Mammary epithelial cell (primary cell): ENCODE results near the gene IFT80.

ENCODE experiments used
- EZH2 ChIP-seq: IDR thresholded peaks from 2 replicates; pipeline ENCODE4 v1.6.1; 2012; ENCODE audit warnings: low read length, inconsistent platforms, borderline replicate concordance
- TF ChIP-seq, protein P1 (sequence below), 2 donors: IDR thresholded peaks in 1 of 2; conservative IDR thresholded peaks in 1 of 2; 2 replicates each; pipeline ENCODE4 v1.5.1; 2011 to 2012; ENCODE audit warnings: inconsistent platforms in 2 of 2, low read length in 2 of 2, mild to moderate bottlenecking in 2 of 2, control low read depth in 1 of 2, low read depth in 1 of 2; ENCODE audit not compliant: insufficient read depth in 1 of 2; ENCODE audit errors: extremely low read depth in 1 of 2

DNA sequence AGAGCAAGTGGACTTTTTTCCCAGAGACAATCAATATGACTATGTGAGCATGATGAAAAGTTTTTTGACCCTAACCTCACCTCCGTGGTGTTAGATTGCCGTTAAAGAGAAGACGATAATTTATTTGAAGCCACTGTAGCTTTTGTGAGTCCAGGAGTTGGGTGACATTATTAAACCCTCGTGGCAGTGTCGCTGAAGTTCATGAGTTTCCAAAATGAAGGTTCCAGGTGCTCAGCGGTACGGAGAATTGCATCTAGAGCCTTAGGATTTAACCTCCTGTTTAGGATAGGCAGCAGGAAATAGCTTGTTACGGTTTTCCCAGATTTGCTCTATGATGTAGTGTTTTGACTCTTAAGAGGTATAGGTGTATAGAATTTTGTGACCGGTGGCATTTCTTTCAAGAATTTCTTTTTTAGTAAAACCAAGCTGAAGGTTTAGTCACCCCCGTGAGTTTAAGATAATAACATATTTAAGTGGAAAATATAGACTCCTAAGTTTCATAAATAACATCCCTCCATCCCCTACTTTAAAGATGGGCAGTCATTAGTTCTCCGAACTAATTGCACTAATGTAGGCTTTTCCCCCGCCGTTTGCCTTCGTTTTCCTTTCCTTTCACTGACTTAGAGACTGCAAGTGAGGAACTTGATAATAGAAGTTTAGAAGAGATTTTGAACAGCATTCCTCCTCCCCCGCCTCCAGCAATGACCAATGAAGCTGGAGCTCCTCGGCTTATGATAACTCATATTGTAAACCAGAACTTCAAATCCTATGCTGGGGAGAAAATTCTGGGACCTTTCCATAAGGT is 2.5 kb upstream of the IFT80 start:
- TF ChIP-seq, protein P1, sequence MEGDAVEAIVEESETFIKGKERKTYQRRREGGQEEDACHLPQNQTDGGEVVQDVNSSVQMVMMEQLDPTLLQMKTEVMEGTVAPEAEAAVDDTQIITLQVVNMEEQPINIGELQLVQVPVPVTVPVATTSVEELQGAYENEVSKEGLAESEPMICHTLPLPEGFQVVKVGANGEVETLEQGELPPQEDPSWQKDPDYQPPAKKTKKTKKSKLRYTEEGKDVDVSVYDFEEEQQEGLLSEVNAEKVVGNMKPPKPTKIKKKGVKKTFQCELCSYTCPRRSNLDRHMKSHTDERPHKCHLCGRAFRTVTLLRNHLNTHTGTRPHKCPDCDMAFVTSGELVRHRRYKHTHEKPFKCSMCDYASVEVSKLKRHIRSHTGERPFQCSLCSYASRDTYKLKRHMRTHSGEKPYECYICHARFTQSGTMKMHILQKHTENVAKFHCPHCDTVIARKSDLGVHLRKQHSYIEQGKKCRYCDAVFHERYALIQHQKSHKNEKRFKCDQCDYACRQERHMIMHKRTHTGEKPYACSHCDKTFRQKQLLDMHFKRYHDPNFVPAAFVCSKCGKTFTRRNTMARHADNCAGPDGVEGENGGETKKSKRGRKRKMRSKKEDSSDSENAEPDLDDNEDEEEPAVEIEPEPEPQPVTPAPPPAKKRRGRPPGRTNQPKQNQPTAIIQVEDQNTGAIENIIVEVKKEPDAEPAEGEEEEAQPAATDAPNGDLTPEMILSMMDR (conservative IDR thresholded peaks at IDR 0.05 in 1 of 2, IDR thresholded peaks at IDR 0.05 in 1 of 2; ENCODE audit: extremely low read depth in 1 of 2, insufficient read depth in 1 of 2, low read depth in 1 of 2, low read length in 2 of 2), result no peak
- no peak for TF ChIP-seq EZH2
